ENCODE results near the gene GGACT.
A peak's percentile ranks its signal among the peaks of the same experiment; 100 is the strongest.

Gene GGACT

GRCh38 chr13:100608489-100608888, 19.9 kb upstream of the GGACT start:
- no peak for TF ChIP-seq CTCF (IDR thresholded peaks at IDR 0.05; ENCODE audit: unreplicated experiment in 3 of 3)
- Mint-ChIP-seq H3K4me3 (no peak overlapping the region), H3K27ac (no peak overlapping the region), H3K36me3 (ENCODE audit: low read depth) (peaks cover 61% of the 10 kb centered on the region), H3K9me3 (no peaks in the 10 kb centered on the region), H3K4me1 (peaks cover 23% of the 10 kb centered on the region), H3K27me3 (ENCODE audit: low read depth) (peaks cover 5% of the 10 kb centered on the region)

- Mint-ChIP-seq H3K9me3 (no peaks in the 10 kb centered on the region), H3K4me1 (peaks cover 45% of the 10 kb centered on the region), H3K4me3 (no peak overlapping the region), H3K27me3 (ENCODE audit: low read depth) (peaks cover 5% of the 10 kb centered on the region), H3K27ac (peak overlapping the region; percentile 23 to 96 (median 60)), H3K36me3 (ENCODE audit: low read depth) (peaks cover 47% of the 10 kb centered on the region)
- TF ChIP-seq CTCF (IDR thresholded peaks at IDR 0.05; ENCODE audit: unreplicated experiment in 3 of 3) = no peak
Observed at GRCh38 chr13:100604918-100605710, 16.5 kb upstream of the GGACT start.

- H3K27ac Mint-ChIP-seq = peak overlapping the region; percentile 82 to 96 (median 84)
- TF ChIP-seq CTCF (IDR thresholded peaks at IDR 0.05; ENCODE audit: unreplicated experiment in 3 of 3) = no peak
- no peaks in the 10 kb centered on the region for H3K9me3 Mint-ChIP-seq
- H3K4me3 Mint-ChIP-seq = peak overlapping the region in 2 of 3 experiments; percentile 6 to 20
- peaks cover 45% of the 10 kb centered on the region for H3K4me1 Mint-ChIP-seq
- H3K27me3 Mint-ChIP-seq (ENCODE audit: low read depth) = no peaks in the 10 kb centered on the region
- H3K36me3 Mint-ChIP-seq (ENCODE audit: low read depth) = peaks cover 38% of the 10 kb centered on the region
Observed at GRCh38 chr13:100602493-100603111, 14.0 kb upstream of the GGACT start.

- Mint-ChIP-seq H3K4me3 (no peak overlapping the region), H3K36me3 (ENCODE audit: low read depth) (peaks cover 31% of the 10 kb centered on the region), H3K9me3 (no peaks in the 10 kb centered on the region), H3K27ac (peak overlapping the region in 1 of 3 experiments; percentile 27), H3K4me1 (peaks cover 45% of the 10 kb centered on the region), H3K27me3 (ENCODE audit: low read depth) (no peaks in the 10 kb centered on the region)
- TF ChIP-seq CTCF (IDR thresholded peaks at IDR 0.05; ENCODE audit: unreplicated experiment in 3 of 3) = no peak
Observed at GRCh38 chr13:100601716-100602115, 13.1 kb upstream of the GGACT start.

- no peak for TF ChIP-seq CTCF (IDR thresholded peaks at IDR 0.05; ENCODE audit: unreplicated experiment in 3 of 3)
- H3K4me1 Mint-ChIP-seq = peaks cover 45% of the 10 kb centered on the region
- peak overlapping the region in 1 of 3 experiments; percentile 7 for H3K27ac Mint-ChIP-seq
- H3K27me3 Mint-ChIP-seq (ENCODE audit: low read depth) = no peaks in the 10 kb centered on the region
- peaks cover 29% of the 10 kb centered on the region for H3K36me3 Mint-ChIP-seq (ENCODE audit: low read depth)
- H3K9me3 Mint-ChIP-seq = no peaks in the 10 kb centered on the region
- no peak overlapping the region for H3K4me3 Mint-ChIP-seq
Observed at GRCh38 chr13:100600915-100601314, 12.3 kb upstream of the GGACT start.

Measured in nephron (organoid).